Heart right ventricle (tissue), 16 donors: Measurements from ENCODE around the gene SLC23A2. TPM values are rescaled to one million over a fixed set of nuclear protein-coding genes. Genes with fewer than 3 reads are reported as not detected.
"Not testable (repeated sequence)": the region's sequence is repeated elsewhere in the genome, so short reads cannot be mapped to it uniquely, and the experiment has no call there.

Experiments
- ATAC-seq, 8 donors: fragments of 200-7000 bp; cut with Tn5 transposase; one replicate each; pipeline ENCODE4 v1.9.1; 2020; ENCODE audit warnings: mild to moderate bottlenecking in 8 of 8, moderate library complexity in 8 of 8, moderate number of reproducible peaks in 1 of 8
- DNase-seq, 2 donors: peaks; one replicate each; pipeline ENCODE4 v3.0.0-alpha.2; 2020
- H3K27ac ChIP-seq, 10 donors: fragments of 200-600 bp; sonication (generic) in 2 of 10; one replicate each; pipeline versions ENCODE4 v1.5.0 to v1.8.0; 2020 to 2022; ENCODE audit warnings: mild to moderate bottlenecking in 3 of 10
- H3K27me3 ChIP-seq, 7 donors: fragments of 200-600 bp; one replicate each; pipeline ENCODE4 v1.8.0; 2021 to 2022; ENCODE audit warnings: mild to moderate bottlenecking in 2 of 7
- H3K36me3 ChIP-seq, 9 donors: fragments of 200-600 bp; sonication (generic) in 1 of 9; one replicate each; pipeline versions ENCODE4 v1.5.0 to v1.8.0; 2020 to 2022; ENCODE audit warnings: mild to moderate bottlenecking in 2 of 9
- H3K4me1 ChIP-seq, 9 donors: fragments of 200-600 bp; sonication (generic) in 1 of 9; one replicate each; pipeline versions ENCODE4 v1.5.0 to v1.8.0; 2020 to 2022; ENCODE audit warnings: mild to moderate bottlenecking in 4 of 9
- H3K4me3 ChIP-seq, 10 donors: fragments of 200-600 bp; sonication (generic) in 2 of 10; one replicate each; pipeline versions ENCODE4 v1.5.0 to v1.8.0; 2020 to 2022; ENCODE audit warnings: mild to moderate bottlenecking in 7 of 10, moderate library complexity in 2 of 10
- H3K9me3 ChIP-seq, 11 donors: fragments of 200-600 bp in 10 of 11; sonication (generic) in 2 of 11; one replicate each; pipeline versions ENCODE4 v1.5.0 to v1.8.0; 2013 to 2022; ENCODE audit warnings: mild to moderate bottlenecking in 2 of 11, control low read depth in 1 of 11, moderate library complexity in 1 of 11
- CTCF ChIP-seq, 9 donors: fragments of 200-600 bp; sonication (generic) in 2 of 9; IDR thresholded peaks; one replicate each; pipeline versions ENCODE4 v1.5.0 to v1.8.0; 2021 to 2022; ENCODE audit warnings: antibody characterized with exemption in 9 of 9, mild to moderate bottlenecking in 5 of 9, moderate library complexity in 1 of 9
- WGBS, 2 donors: extraction: QIAGEN DNeasy Blood & Tissue Kit; methylation state at CpG; one replicate each; pipeline ENCODE4 v1.1.7; 2013; ENCODE audit warnings: inconsistent platforms in 1 of 2; 5-methylcytosine and 5-hydroxymethylcytosine counted together
- intact Hi-C, 10 donors: fragments of 100-400 bp; cut with DNase I; formaldehyde crosslinking; loops; one replicate each; pipeline versions ENCODE4 v1.11.1 to v1.14.2; 2022
- polyA plus RNA-seq, 2 donors: library from polyadenylated mRNA; stranded (reverse); fragments of 200-250 nt; gene quantifications; one replicate each; pipeline ENCODE4 v1.2.3, GENCODE V29; 2013
- total RNA-seq, 10 donors: library from RNA; stranded (reverse); fragmentation: NEBNext Ultra II Directional in 3 of 10; extraction: Animal tissue kit (Norgen Biotek cat#: 25700) in 3 of 10; gene quantifications; one replicate each; pipeline versions ENCODE4 v1.2.1 to v1.2.4, GENCODE V29; 2021 to 2023
- donor health status: Arrhythmogenic right ventricular cardiomyopathy.
- donor health status: ischemic (EF 13 %, LVEDD 7.1; RV severe dilation, severe dysfunction).
- donor health status: healthy with polysubstance abuse.
- donor health status: DM: no; HTN: yes; CAD: no.
- donor health status: DM: no; HTN: no; CAD: no.
- donor health status: ischemic (EF 25% LVEDD 6.9; RV normal size, moderate dysfunction).
- donor health status: ischemic (EF 25% LVEDD 5.7; RV mildly dilated, moderate dysfunction).
- donor health status: healthy.
- donor health status: DM: yes; HTN: yes; CAD: no.
- donor health status: Ischemic cardiomyopathy.
- donor health status: ischemic (EF 35%, LVEDD 5.7; RV mildly dilated, moderate dysfunction).
- donor health status: nonischemic (EF 11% LVEDD 7.7; RV severe dilation, severe dysfunction).
- donor health status: DM: yes; HTN: yes; CAD: no.
- donor health status: PGD.
- donor health status: ischemic (EF 29% LVEDD 5.4; RV normal size, mild dysfunction).
- donor health status: nonischemic (EF 23%, LVEDD 6.1; RV moderate dilation, normal function).

The SLC23A2 gene
- total and polyA plus RNA-seq, 12 donors: 2.0 to 12.3 (median 6.9) TPM

DNA sequence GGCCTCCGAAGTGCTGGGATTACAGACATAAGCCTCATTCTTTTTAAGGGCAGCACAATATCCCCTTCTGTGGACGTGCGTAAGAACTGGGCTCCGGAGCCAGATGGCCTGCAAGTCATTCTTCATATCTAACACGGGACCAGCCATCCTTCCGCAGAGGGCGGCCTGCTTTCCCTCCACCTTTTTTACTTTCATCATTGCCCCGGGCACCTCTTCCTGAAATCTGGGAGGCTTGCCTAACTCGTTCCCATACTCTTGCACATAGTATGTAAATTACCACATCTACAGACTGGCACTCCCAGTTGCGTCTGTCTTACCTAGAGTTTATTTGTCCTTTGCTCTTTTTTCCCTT is 29.9 kb upstream of the SLC23A2 start:
- peaks cover 0 to 13% (median 0%) of the 10 kb centered on the region in 7 donors for H3K27me3 ChIP-seq
- TF ChIP-seq CTCF (IDR thresholded peaks at IDR 0.05): no peak
- ATAC-seq (no peak), DNase-seq (no peak)
- no peaks in the 10 kb centered on the region for H3K9me3 ChIP-seq
- intact Hi-C loops: no loop called here
- 81 to 87% methylated on average over 10 of the region's 10 CpGs for WGBS, 2 donors
- H3K4me1 ChIP-seq: peaks cover 0 to 14% (median 0%) of the 10 kb centered on the region in 9 donors
- no peak overlapping the region for H3K4me3 ChIP-seq
- no peak overlapping the region for H3K27ac ChIP-seq
- no peaks in the 10 kb centered on the region for H3K36me3 ChIP-seq

- WGBS, 2 donors: 76 to 79% methylated on average over 10 of the region's 10 CpGs
- H3K4me3 ChIP-seq: no peak overlapping the region
- intact Hi-C loops: no loop called here
Measured at GRCh38 chr20:5030348-5031205, 29.3 kb upstream of the SLC23A2 start.

DNA sequence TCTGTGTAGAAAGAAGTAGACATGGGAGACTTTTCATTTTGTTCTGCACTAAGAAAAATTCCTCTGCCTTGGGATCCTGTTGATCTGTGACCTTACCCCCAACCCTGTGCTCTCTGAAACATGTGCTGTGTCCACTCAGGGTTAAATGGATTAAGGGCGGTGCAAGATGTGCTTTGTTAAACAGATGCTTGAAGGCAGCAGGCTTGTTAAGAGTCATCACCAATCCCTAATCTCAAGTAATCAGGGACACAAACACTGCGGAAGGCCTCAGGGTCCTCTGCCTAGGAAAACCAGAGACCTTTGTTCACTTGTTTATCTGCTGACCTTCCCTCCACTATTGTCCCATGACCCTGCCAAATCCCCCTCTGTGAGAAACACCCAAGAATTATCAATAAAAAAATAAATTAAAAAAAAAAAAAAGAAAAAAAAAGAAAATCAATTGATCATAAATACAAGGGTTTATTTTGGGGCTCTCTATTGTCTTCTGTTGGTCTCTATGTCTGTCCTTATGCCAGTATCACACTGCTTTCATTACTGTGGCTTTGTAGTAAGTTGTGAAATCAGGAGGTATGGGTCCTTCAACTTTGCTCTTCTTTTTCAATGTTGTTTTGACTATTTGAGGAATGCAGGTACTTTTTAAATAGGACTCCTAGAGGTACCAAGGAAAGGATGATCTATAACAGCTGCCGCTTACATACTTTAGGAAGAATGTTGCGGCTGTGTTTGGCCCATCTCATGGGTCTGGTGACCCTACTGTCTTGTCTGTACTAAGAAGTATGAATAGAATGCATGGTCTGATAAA is 27.1 kb upstream of the SLC23A2 start:
- H3K4me3 ChIP-seq, H3K36me3 ChIP-seq, intact Hi-C loops, H3K27me3 ChIP-seq, DNase-seq, H3K27ac ChIP-seq, ATAC-seq, H3K9me3 ChIP-seq: not testable (repeated sequence)
- peaks cover 0 to 28% (median 0%) of the 10 kb centered on the region in 9 donors for H3K4me1 ChIP-seq
- 91 to 94% methylated on average over 4 of the region's 4 CpGs for WGBS, 2 donors

More at GRCh38 chr20:5030348-5031205, 29.3 kb upstream of the SLC23A2 start:
- TF ChIP-seq CTCF (IDR thresholded peaks at IDR 0.05): no peak
- no peaks in the 10 kb centered on the region for H3K9me3 ChIP-seq
- ATAC-seq (no peak), DNase-seq (no peak)
- H3K27me3 ChIP-seq: peaks cover 0 to 8% (median 0%) of the 10 kb centered on the region in 7 donors
- H3K36me3 ChIP-seq: no peaks in the 10 kb centered on the region
- no peak overlapping the region for H3K27ac ChIP-seq
- peaks cover 0 to 14% (median 0%) of the 10 kb centered on the region in 9 donors for H3K4me1 ChIP-seq

DNA sequence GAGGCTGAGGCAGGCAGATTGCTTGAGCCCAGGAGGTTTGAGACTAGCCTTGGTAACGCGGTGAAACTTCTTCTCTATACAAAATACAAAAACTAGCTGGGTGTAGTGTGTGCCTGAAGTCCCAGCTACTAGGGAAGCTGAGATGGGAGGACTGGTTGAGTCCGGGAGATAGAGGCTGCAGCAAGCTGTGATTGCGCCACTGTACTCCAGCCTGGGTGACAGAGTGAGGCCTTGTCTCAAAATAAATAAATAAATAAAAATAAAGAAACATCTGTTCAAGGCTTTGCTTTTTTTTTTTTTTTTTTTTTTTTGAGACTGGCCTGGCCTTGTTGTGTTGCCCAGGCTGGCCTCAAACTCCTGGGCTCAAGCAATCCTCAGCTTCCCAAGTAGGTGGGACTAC is 23.7 kb upstream of the SLC23A2 start:
- Histone ChIP-seq H3K36me3 (no peaks in the 10 kb centered on the region), H3K27me3 (no peaks in the 10 kb centered on the region), H3K27ac (no peak overlapping the region), H3K9me3 (no peaks in the 10 kb centered on the region), H3K4me3 (no peak overlapping the region), H3K4me1 (peaks cover 0 to 14% (median 0%) of the 10 kb centered on the region in 9 donors)
- DNase-seq (no peak), ATAC-seq (no peak)
- intact Hi-C loops: no loop called here
- 87 to 97% methylated on average over 4 of the region's 4 CpGs for WGBS, 2 donors
- no peak for TF ChIP-seq CTCF (IDR thresholded peaks at IDR 0.05)
